Chondrocyte (in vitro differentiated cells): Measurements from ENCODE around the gene TMEM260. TPM values are rescaled to one million over a fixed set of nuclear protein-coding genes. Genes with fewer than 3 reads are reported as not detected.

Experiments used
- DNase-seq: peaks from one replicate; pipeline ENCODE4 v3.0.0; 2021; ENCODE audit warnings: mixed read lengths, low spot score
- H3K27ac Mint-ChIP-seq: one replicate; pipeline ENCODE4 v1.8.0; 2021; ENCODE audit warnings: mild to moderate bottlenecking, moderate library complexity, mixed read lengths; ENCODE audit not compliant: unreplicated experiment
- H3K27me3 Mint-ChIP-seq: 2 replicates; pipeline ENCODE4 v1.8.0; 2021; ENCODE audit warnings: low read depth, mixed read lengths
- H3K36me3 Mint-ChIP-seq: 2 replicates; pipeline ENCODE4 v1.8.0; 2021; ENCODE audit warnings: low read depth, mixed read lengths
- H3K4me1 Mint-ChIP-seq: 2 replicates; pipeline ENCODE4 v1.8.0; 2021; ENCODE audit warnings: low read depth, mild to moderate bottlenecking, mixed read lengths
- H3K4me3 Mint-ChIP-seq: one replicate; pipeline ENCODE4 v1.8.0; 2021; ENCODE audit warnings: mild to moderate bottlenecking, moderate library complexity, mixed read lengths; ENCODE audit not compliant: unreplicated experiment
- H3K9me3 Mint-ChIP-seq: 2 replicates; pipeline ENCODE4 v1.8.0; 2021; ENCODE audit warnings: low read depth, mixed read lengths
- CTCF ChIP-seq: fragments of 200-600 bp; sonication (generic); IDR thresholded peaks from 2 replicates; pipeline ENCODE4 v1.5.0; 2021; ENCODE audit warnings: antibody characterized with exemption, mild to moderate bottlenecking, moderate library complexity
- total RNA-seq: library from RNA; stranded (reverse); gene quantifications from 3 replicates; pipeline ENCODE4 v1.2.1, GENCODE V29; 2021

TMEM260 gene
- total RNA-seq, 1 donor from 2014 or later = 17.1 TPM

GRCh38 chr14:56647493-56647892, 67.9 kb downstream of the TMEM260 start:
- Mint-ChIP-seq H3K4me1 (peaks cover 13% of the 10 kb centered on the region), H3K27ac (no peak overlapping the region), H3K9me3 (peaks cover 3% of the 10 kb centered on the region), H3K27me3 (no peaks in the 10 kb centered on the region), H3K36me3 (peaks cover 6% of the 10 kb centered on the region), H3K4me3 (no peak overlapping the region)
- TF ChIP-seq CTCF = no peak
- DNase-seq = no peak

DNA sequence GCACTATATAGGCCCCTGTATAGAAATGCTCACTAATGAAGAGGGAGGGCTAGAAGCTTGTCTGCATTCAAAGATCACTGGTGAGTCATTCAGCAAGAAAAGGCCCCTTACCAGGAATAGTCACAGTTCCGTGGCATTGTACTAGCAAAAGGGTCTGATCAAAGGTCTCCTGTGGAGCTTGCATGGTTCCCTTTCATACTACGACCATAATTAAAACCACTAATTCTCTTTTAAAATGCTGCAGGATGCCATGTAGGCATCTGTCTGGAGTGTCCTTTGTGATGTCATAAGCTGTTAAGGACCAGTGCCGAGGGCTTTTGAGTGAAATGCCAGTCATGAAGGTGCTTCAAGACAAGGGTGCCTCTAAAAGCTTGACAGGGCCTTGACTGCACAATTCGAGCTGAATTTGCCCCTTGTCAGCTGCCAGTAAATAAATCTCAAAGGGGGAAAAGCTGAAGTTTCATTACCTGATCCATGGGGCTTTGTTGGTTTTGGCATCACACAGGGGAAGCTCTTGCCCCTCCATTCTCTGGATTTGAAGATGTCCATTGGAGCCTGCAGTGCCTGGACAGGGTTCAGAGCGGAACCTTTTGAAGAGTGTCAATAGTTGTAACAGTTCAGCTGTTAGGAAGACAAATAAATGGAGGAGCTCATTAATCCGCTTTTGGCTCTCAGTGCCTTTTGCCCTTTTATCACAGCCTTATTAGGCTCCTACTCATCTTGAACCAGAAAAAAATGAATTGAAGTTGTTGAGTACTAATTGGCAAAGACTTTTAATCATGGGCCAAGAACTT, 69.1 kb downstream of the TMEM260 start:
- Mint-ChIP-seq H3K27me3 (no peaks in the 10 kb centered on the region), H3K27ac (no peak overlapping the region), H3K9me3 (peaks cover under 1% of the 10 kb centered on the region), H3K4me3 (no peak overlapping the region), H3K4me1 (peaks cover 13% of the 10 kb centered on the region), H3K36me3 (peaks cover 6% of the 10 kb centered on the region)
- no peak for TF ChIP-seq CTCF
- DNase-seq = no peak

DNA sequence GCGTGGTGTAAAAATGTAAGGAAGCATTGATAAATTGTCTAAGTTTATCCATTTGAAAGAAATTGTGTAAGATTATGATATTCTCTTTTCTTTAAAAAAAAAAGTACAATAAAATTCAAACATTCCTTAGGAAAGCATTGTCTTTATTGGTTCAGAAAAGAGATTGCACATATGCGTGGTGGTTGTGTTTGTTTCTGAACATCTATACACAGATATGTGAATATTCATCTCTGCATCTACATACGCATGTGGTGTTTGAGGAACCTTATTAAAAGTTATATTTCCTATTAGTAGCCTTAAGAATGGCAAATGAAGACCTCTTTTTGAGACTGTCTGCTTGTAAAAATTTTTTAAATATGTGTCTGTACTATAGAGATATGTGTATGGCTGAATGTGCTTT, 69.8 kb downstream of the TMEM260 start:
- Mint-ChIP-seq H3K36me3 (peaks cover 6% of the 10 kb centered on the region), H3K27me3 (no peaks in the 10 kb centered on the region), H3K27ac (no peak overlapping the region), H3K4me3 (no peak overlapping the region), H3K4me1 (peaks cover 13% of the 10 kb centered on the region), H3K9me3 (no peaks in the 10 kb centered on the region)
- no peak for DNase-seq
- TF ChIP-seq CTCF = no peak

- H3K9me3 Mint-ChIP-seq = no peaks in the 10 kb centered on the region
- no peaks in the 10 kb centered on the region for H3K27me3 Mint-ChIP-seq
Observed at GRCh38 chr14:56650048-56650447, 70.5 kb downstream of the TMEM260 start.

GRCh38 chr14:56650979-56651378, 71.4 kb downstream of the TMEM260 start:
- H3K4me3 Mint-ChIP-seq = no peak overlapping the region
- H3K27ac Mint-ChIP-seq = no peak overlapping the region
- no peak for TF ChIP-seq CTCF
- H3K9me3 Mint-ChIP-seq = no peaks in the 10 kb centered on the region
- no peak for DNase-seq
- H3K27me3 Mint-ChIP-seq = no peaks in the 10 kb centered on the region
- H3K4me1 Mint-ChIP-seq = peaks cover 11% of the 10 kb centered on the region
- peaks cover 5% of the 10 kb centered on the region for H3K36me3 Mint-ChIP-seq

More at GRCh38 chr14:56650048-56650447, 70.5 kb downstream of the TMEM260 start:
- DNase-seq = no peak
- Mint-ChIP-seq H3K27ac (no peak overlapping the region), H3K4me1 (peaks cover 13% of the 10 kb centered on the region), H3K4me3 (no peak overlapping the region), H3K36me3 (peaks cover 5% of the 10 kb centered on the region)
- TF ChIP-seq CTCF = no peak
